MCF 10A (cell line): ENCODE data around the gene GATC. TPM values are rescaled to one million over a fixed set of nuclear protein-coding genes. Genes with fewer than 3 reads are reported as not detected.

Experiments
- BruUV-seq: library from RNA; stranded (reverse); fragments of 400-500 nt; replicated peaks from 2 replicates; lab custom pipeline; 2021; lab: Mats Ljungman, UMichigan
- CTCF ChIA-PET: fragments of 300-600 bp; sonication (Branson Sonifier 250); formaldehyde crosslinking; extraction: SDS; loops from one replicate; lab custom pipeline; 2021; ENCODE audit warnings: antibody characterized with exemption, inconsistent platforms; lab: Yijun Ruan, JAX
- POLR2A ChIA-PET: fragments of 300-600, 350-650 bp; sonication (Branson Sonifier 250); formaldehyde crosslinking; extraction: SDS; loops from one replicate; lab custom pipeline; 2020; ENCODE audit warnings: antibody characterized with exemption, inconsistent platforms; lab: Yijun Ruan, JAX
- DNase-seq: peaks from one replicate; pipeline ENCODE4 v3.0.0-alpha.2; 2018; ENCODE audit not compliant: unreplicated experiment
- H3K27ac Mint-ChIP-seq: one replicate; pipeline ENCODE4 v1.8.0; 2022; ENCODE audit warnings: mild to moderate bottlenecking, low read depth, mixed read lengths; ENCODE audit not compliant: unreplicated experiment
- H3K27me3 Mint-ChIP-seq: one replicate; pipeline ENCODE4 v1.8.0; 2022; ENCODE audit warnings: mixed read lengths; ENCODE audit not compliant: insufficient read depth, unreplicated experiment
- H3K36me3 Mint-ChIP-seq: one replicate; pipeline ENCODE4 v1.8.0; 2022; ENCODE audit warnings: mild to moderate bottlenecking, moderate library complexity, mixed read lengths; ENCODE audit not compliant: insufficient read depth, unreplicated experiment
- H3K4me1 Mint-ChIP-seq: one replicate; pipeline ENCODE4 v1.8.0; 2022; ENCODE audit warnings: mixed read lengths; ENCODE audit not compliant: insufficient read depth, unreplicated experiment
- H3K4me3 Mint-ChIP-seq: one replicate; pipeline ENCODE4 v1.8.0; 2022; ENCODE audit warnings: mild to moderate bottlenecking, moderate library complexity, mixed read lengths; ENCODE audit not compliant: unreplicated experiment
- H3K9me3 Mint-ChIP-seq: one replicate; pipeline ENCODE4 v1.8.0; 2022; ENCODE audit warnings: mixed read lengths; ENCODE audit not compliant: unreplicated experiment
- intact Hi-C: fragments of 100-400 bp; cut with micrococcal nuclease; formaldehyde crosslinking; loops from 2 replicates; pipeline ENCODE4 v1.14.1; 2022
- total RNA-seq: library from RNA; stranded (reverse); gene quantifications from 2 replicates; pipeline ENCODE4 v1.2.3, GENCODE V29; 2022
- TF ChIP-seq, protein P1 (sequence below): fragments of 200-600 bp; IDR thresholded peaks from one replicate; pipeline ENCODE4 v1.8.0; 2022; ENCODE audit warnings: antibody characterized with exemption, mild to moderate bottlenecking; ENCODE audit not compliant: unreplicated experiment

Gene GATC
- total RNA-seq, 1 experiment from 2014 or later = 32.1 TPM

DNA sequence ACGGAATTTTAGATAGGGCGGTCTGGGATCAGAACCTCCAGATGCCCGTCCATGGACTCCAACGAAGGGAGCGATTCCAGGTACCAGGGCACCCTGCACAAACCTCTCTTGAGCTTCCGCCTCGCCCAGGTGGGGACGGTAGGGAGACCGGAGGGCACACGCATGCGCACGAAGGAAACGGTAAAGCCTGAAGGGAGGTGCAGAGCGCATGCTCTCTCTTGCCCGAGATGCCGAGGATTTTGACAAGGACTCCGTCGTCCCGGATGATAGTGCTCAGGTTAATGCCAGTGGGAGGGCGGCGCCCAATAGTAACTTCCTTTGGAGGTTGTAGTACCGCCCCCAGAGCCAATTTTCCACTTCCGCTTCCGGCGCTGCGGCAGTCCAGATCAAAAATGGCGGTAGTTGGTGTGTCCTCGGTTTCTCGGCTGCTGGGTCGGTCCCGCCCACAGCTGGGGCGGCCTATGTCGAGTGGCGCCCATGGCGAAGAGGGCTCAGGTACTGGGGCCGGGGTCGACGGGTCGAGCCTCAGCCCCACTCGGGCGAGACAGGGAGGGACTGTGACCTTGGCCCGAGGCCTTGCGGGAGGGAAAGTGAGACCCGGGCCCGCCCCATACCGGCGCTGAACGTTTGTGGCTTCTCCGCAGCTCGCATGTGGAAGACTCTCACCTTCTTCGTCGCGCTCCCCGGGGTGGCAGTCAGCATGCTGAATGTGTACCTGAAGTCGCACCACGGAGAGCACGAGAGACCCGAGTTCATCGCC lies 8.3 kb upstream of the GATC start, which contains the start of gene COX6A1:
COX6A1 (plus strand) TSS at position 379 of the 760 bp plus-strand sequence; CDS start at position 393, 14 bp downstream.
- peak within 1 kb of the TSS; percentile 98 for H3K4me3 Mint-ChIP-seq
- peaks cover 6% of the 10 kb centered on the region for H3K4me1 Mint-ChIP-seq
- BruUV-seq = no TSS peak
- H3K36me3 Mint-ChIP-seq = peaks cover 41% of the 10 kb centered on the region
- intact Hi-C loops = loop anchor here (2.0 to 10.0 kb wide), 3 partner anchors 81 to 537 kb away; partner anchors contain the start of genes HNF1A and PLA2G1B
- TF ChIP-seq, protein P1, sequence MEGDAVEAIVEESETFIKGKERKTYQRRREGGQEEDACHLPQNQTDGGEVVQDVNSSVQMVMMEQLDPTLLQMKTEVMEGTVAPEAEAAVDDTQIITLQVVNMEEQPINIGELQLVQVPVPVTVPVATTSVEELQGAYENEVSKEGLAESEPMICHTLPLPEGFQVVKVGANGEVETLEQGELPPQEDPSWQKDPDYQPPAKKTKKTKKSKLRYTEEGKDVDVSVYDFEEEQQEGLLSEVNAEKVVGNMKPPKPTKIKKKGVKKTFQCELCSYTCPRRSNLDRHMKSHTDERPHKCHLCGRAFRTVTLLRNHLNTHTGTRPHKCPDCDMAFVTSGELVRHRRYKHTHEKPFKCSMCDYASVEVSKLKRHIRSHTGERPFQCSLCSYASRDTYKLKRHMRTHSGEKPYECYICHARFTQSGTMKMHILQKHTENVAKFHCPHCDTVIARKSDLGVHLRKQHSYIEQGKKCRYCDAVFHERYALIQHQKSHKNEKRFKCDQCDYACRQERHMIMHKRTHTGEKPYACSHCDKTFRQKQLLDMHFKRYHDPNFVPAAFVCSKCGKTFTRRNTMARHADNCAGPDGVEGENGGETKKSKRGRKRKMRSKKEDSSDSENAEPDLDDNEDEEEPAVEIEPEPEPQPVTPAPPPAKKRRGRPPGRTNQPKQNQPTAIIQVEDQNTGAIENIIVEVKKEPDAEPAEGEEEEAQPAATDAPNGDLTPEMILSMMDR = no peak
- no peaks in the 10 kb centered on the region for H3K27me3 Mint-ChIP-seq
- ChIA-PET POLR2A (interaction anchor here (0.6 to 2.8 kb wide), 23 partner anchors 8 to 1983 kb away, joined by 3 to 21 read pairs (median 4); partner anchors contain the start of genes DYNLL1, GATC, RNF10 and RNU4-1), CTCF (interaction anchor here (0.5 to 5.6 kb wide), 10 partner anchors 8 to 1005 kb away, joined by 3 to 40 read pairs (median 4); partner anchors contain the start of gene SRSF9)
- no peaks in the 10 kb centered on the region for H3K9me3 Mint-ChIP-seq
- peak within 1 kb of the TSS; percentile 92 for H3K27ac Mint-ChIP-seq
- peak; percentile 98 for DNase-seq

DNA sequence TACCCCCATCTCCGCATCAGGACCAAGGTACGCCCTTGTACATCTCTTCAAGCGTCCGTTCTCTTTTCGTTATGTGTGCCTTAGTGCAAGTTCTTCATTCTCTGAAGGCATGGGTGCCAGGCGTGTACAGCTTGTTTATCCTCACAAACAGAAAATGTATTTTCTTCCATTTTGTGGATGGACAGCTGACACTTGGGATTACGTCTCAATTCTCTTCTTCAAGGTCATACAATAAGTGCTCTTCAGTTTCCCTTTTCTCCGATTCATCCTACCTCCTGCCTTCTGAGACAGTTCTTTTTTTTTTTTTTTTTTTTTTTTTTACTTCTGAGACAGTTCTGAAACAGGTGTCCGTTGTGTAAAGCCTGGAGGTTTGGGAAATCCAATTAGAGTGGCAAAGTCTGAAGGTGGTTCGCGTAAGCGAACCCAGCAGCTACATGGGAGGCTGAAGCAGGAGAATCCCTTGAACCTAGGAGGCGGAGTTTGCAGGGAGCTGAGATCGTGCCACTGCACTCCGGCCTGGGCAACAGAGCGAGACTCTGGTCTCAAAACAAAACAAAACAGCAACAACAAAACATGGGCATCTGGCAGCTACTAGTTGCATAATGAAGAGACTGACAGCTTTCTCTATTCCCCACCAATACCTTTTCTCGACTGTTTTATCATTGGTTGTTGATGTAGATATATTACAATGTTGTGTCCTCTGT lies 7.6 kb upstream of the GATC start:
- peaks cover 6% of the 10 kb centered on the region for H3K4me1 Mint-ChIP-seq
- H3K4me3 Mint-ChIP-seq = peak overlapping the region; percentile 98
- no peaks in the 10 kb centered on the region for H3K27me3 Mint-ChIP-seq
- intact Hi-C loops = loop anchor here (2.0 to 10.0 kb wide), 3 partner anchors 82 to 536 kb away; partner anchors contain the start of genes HNF1A and PLA2G1B
- TF ChIP-seq, protein P1 = no peak
- BruUV-seq = TSS peak; percentile 72
- H3K27ac Mint-ChIP-seq = peak overlapping the region; percentile 92
- ChIA-PET CTCF (interaction anchor here (0.6 to 5.6 kb wide), 13 partner anchors 9 to 911 kb away, joined by 3 to 40 read pairs (median 4); partner anchors contain the start of gene SRSF9), POLR2A (interaction anchor here (0.6 to 2.8 kb wide), 19 partner anchors 7 to 1982 kb away, joined by 3 to 21 read pairs (median 5); partner anchors contain the start of genes DYNLL1, GATC, RNF10 and RNU4-1)
- peaks cover 49% of the 10 kb centered on the region for H3K36me3 Mint-ChIP-seq
- peak; percentile 10 for DNase-seq
- H3K9me3 Mint-ChIP-seq = no peaks in the 10 kb centered on the region

DNA sequence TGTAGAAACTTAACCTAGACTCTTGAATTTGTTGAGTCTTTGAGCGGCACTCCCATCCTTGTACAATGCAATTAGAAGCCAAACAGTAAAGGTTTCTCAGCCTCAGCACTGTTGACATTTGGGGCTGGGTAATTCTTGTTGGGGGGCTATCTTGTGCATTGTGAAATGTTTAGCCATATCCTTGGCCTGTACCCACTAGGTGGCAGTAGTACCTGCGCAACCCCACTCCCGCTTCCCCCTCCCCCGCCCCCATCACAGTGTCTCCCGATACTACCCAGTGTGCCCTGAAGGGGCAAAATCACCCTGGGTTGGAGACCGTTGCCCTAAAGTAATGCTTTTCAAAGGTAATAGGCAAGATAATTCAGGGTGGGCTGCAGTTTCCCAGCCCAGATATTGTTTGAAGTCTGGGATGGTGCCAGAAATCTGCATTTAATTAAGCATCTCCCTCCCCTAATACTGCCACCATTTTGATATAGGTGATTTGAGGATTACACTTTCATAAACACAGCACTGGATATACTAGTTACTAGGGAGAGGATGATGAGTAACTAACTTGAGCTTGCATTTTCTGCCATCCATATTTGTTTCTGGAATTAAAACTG lies 6.5 kb upstream of the GATC start:
- no TSS peak for BruUV-seq
- ChIA-PET CTCF (interaction anchor here (0.6 to 5.6 kb wide), 8 partner anchors 9 to 179 kb away, joined by 3 to 40 read pairs (median 6); partner anchors contain the start of gene SRSF9), POLR2A (interaction anchor here (0.7 to 2.0 kb wide), 5 partner anchors 8 to 148 kb away, joined by 3 to 9 read pairs (median 4); partner anchors contain the start of genes COQ5 and RNF10)
- H3K4me1 Mint-ChIP-seq = peaks cover 6% of the 10 kb centered on the region
- peak overlapping the region; percentile 98 for H3K4me3 Mint-ChIP-seq
- H3K36me3 Mint-ChIP-seq = peaks cover 60% of the 10 kb centered on the region
- peak; percentile 74 for DNase-seq
- TF ChIP-seq, protein P1 = peak; percentile 58
- H3K27me3 Mint-ChIP-seq = no peaks in the 10 kb centered on the region
- intact Hi-C loops = loop anchor here (2.0 to 10.0 kb wide), 3 partner anchors 83 to 535 kb away; partner anchors contain the start of genes HNF1A and PLA2G1B
- no peak overlapping the region for H3K27ac Mint-ChIP-seq
- H3K9me3 Mint-ChIP-seq = no peaks in the 10 kb centered on the region
